ENCODE data around the gene SDHA. TPM values are rescaled to one million over a fixed set of nuclear protein-coding genes. Genes with fewer than 3 reads are reported as not detected.
"Not testable (repeated sequence)": the region's sequence is repeated elsewhere in the genome, so short reads cannot be mapped to it uniquely, and the experiment has no call there.

SDHA gene
- total and polyA plus RNA-seq, 2 of the 13 experiments (the other 11 are each of a cell fraction or from before 2014, with no cell fraction given), result 185 to 240 TPM

DNA sequence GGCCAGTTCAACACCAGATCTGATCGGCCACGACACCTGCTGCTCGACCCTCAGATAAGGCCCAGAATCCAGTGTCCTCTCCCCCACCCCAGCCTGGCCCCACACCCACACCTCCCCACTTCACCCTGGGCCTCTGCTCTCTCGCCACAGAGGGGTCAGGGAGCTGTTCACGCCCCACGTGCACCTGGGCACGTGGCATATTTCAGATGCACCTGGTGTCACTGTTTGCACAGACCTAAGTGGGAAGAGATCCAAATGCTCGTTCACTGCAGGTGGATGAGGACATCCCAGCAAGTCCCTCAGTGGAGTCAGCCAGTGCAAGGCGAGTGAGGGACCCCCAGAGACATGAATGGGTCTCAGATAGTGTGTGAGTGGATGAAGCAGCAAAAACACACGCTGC, 78.1 kb downstream of the SDHA start:
- H3K9me3 ChIP-seq (ENCODE audit: low read length); H3K27ac ChIP-seq (ENCODE audit: extremely low read length, insufficient read depth, low read length); H3K79me2 ChIP-seq (ENCODE audit: insufficient read depth, low read length); BruUV-seq (replicated peaks); H3K36me3 ChIP-seq (replicated peaks in 1 of 2; ENCODE audit: control insufficient read depth in 1 of 2, insufficient read depth in 2 of 2, low read length in 2 of 2); H3K27me3 ChIP-seq (ENCODE audit: control insufficient read depth in 1 of 2, insufficient read depth in 2 of 2, low read length in 2 of 2); POLR2A ChIA-PET; H2AFZ ChIP-seq (ENCODE audit: low read length); ATAC-seq; in situ Hi-C loops (cut with HindIII; ENCODE audit: extremely low pct_ligation_motif_present, low pct_unique_long_range_greater_than_20kb); H3K4me1 ChIP-seq (ENCODE audit: insufficient read depth, low read length); CTCF ChIA-PET (ENCODE audit: low intra/inter-chr PET ratio, low total read pairs); FAIRE-seq; H4K20me1 ChIP-seq (ENCODE audit: insufficient read depth, low read length); H3K4me3 ChIP-seq (replicated peaks in 1 of 3; ENCODE audit: insufficient read depth in 1 of 3, low read depth in 2 of 3, low read length in 3 of 3); intact Hi-C loops (cut with micrococcal nuclease; ENCODE audit: unreplicated experiment); DNase-seq (ENCODE audit: low spot score); H3K4me2 ChIP-seq (ENCODE audit: low read depth, low read length); H3K9ac ChIP-seq (ENCODE audit: insufficient read depth, low read depth, low read length): not testable (repeated sequence)
- WGBS (ENCODE audit: low lambda C conversion rate), result 92% methylated on average over 9 of the region's 10 CpGs

DNA sequence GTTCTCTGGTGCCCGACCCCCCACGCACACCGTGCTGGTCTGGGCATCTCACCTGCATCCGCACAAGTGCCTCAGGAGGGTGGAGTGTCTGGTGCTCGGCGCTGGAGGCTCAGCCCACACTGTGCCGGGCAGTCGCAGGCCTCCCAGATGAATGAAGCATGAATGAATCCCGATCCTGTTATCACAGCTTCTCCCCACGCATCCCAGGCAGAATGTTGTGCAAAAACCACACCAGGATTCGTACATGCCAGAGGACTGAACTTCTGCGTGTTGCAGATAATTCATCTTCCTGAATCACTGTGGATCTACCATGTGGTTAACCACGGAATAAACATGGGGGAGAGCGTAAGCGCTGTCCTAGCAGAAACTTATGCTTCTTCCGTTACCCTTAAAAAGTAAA, 78.8 kb downstream of the SDHA start:
- H3K36me3 ChIP-seq (replicated peaks in 1 of 2; ENCODE audit: control insufficient read depth in 1 of 2, insufficient read depth in 2 of 2, low read length in 2 of 2); H3K9ac ChIP-seq (ENCODE audit: insufficient read depth, low read depth, low read length); in situ Hi-C loops (cut with HindIII; ENCODE audit: extremely low pct_ligation_motif_present, low pct_unique_long_range_greater_than_20kb); H3K79me2 ChIP-seq (ENCODE audit: insufficient read depth, low read length); H3K27ac ChIP-seq (ENCODE audit: extremely low read length, insufficient read depth, low read length); H3K27me3 ChIP-seq (ENCODE audit: control insufficient read depth in 1 of 2, insufficient read depth in 2 of 2, low read length in 2 of 2); BruUV-seq (replicated peaks); H3K4me2 ChIP-seq (ENCODE audit: low read depth, low read length); ATAC-seq; intact Hi-C loops (cut with micrococcal nuclease; ENCODE audit: unreplicated experiment); H4K20me1 ChIP-seq (ENCODE audit: insufficient read depth, low read length); H3K9me3 ChIP-seq (ENCODE audit: low read length); FAIRE-seq; H2AFZ ChIP-seq (ENCODE audit: low read length); DNase-seq (ENCODE audit: low spot score); H3K4me1 ChIP-seq (ENCODE audit: insufficient read depth, low read length); POLR2A ChIA-PET; H3K4me3 ChIP-seq (replicated peaks in 1 of 3; ENCODE audit: insufficient read depth in 1 of 3, low read depth in 2 of 3, low read length in 3 of 3); CTCF ChIA-PET (ENCODE audit: low intra/inter-chr PET ratio, low total read pairs): not testable (repeated sequence)
- 98% methylated on average over 13 of the region's 16 CpGs for WGBS (ENCODE audit: low lambda C conversion rate)

DNA sequence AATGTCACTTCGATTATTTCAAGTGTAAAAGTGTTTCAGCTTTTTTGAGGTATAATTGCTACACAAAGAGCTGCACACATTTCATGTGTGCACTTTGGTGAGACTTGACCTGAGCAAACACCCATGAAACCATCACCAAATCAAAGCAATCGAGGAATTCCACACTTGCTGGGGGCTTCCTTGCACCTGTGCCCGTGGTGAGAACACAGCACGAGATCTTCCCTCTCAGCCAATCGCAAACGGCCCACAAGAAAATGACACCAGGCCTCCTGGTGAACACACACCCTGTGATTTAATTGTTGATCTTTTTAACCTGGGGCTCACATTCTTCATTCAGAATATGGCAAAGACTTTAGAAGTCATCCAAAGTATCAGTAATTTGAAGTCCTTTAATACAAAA, 79.3 kb downstream of the SDHA start:
- intact Hi-C loops (cut with micrococcal nuclease; ENCODE audit: unreplicated experiment); H3K27me3 ChIP-seq (ENCODE audit: control insufficient read depth in 1 of 2, insufficient read depth in 2 of 2, low read length in 2 of 2); H2AFZ ChIP-seq (ENCODE audit: low read length); H3K36me3 ChIP-seq (replicated peaks in 1 of 2; ENCODE audit: control insufficient read depth in 1 of 2, insufficient read depth in 2 of 2, low read length in 2 of 2); H3K9me3 ChIP-seq (ENCODE audit: low read length); in situ Hi-C loops (cut with HindIII; ENCODE audit: extremely low pct_ligation_motif_present, low pct_unique_long_range_greater_than_20kb); ATAC-seq; POLR2A ChIA-PET; CTCF ChIA-PET (ENCODE audit: low intra/inter-chr PET ratio, low total read pairs); BruUV-seq (replicated peaks); H3K4me2 ChIP-seq (ENCODE audit: low read depth, low read length); H3K27ac ChIP-seq (ENCODE audit: extremely low read length, insufficient read depth, low read length); H3K9ac ChIP-seq (ENCODE audit: insufficient read depth, low read depth, low read length); FAIRE-seq; DNase-seq (ENCODE audit: low spot score); H4K20me1 ChIP-seq (ENCODE audit: insufficient read depth, low read length); H3K79me2 ChIP-seq (ENCODE audit: insufficient read depth, low read length); H3K4me1 ChIP-seq (ENCODE audit: insufficient read depth, low read length); H3K4me3 ChIP-seq (replicated peaks in 1 of 3; ENCODE audit: insufficient read depth in 1 of 3, low read depth in 2 of 3, low read length in 3 of 3): not testable (repeated sequence)
- 92% methylated on average over 6 of the region's 6 CpGs for WGBS (ENCODE audit: low lambda C conversion rate)

DNA sequence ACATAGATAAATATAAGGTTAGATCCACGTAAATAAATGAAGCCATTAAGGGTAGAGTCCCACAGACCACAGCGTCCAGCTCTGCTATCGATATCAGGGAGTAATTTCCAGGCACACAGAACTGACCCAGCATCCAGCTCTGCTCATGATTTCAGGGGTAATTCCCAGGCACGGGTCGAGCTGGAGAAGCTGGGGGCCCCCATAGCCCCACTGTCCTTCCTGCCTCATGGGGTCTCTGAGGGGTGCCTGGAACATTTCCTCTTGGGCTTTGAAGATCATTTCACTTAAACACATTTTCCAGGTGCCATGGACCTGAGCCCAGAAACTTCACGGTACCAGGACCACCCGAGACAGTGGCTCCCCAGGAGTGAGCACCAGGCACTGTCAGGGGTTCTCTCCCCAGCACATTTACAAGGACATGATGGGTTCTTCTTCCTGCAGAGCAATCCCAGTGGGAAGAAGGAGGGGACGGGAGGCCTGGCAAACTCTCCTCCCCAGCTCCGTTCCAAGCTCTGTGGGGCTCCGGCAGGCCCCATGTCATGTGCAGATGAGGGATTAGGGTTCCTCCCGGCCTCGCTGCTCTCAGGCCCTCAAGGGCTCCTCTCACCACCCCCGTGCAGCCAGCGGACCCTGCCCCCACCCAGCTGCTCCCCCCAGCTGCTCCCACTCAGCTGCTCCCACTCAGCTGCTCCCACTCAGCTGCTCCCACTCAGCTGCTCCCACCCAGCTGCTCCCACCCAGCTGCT, 80.0 kb downstream of the SDHA start:
- in situ Hi-C loops (cut with HindIII; ENCODE audit: extremely low pct_ligation_motif_present, low pct_unique_long_range_greater_than_20kb); DNase-seq (ENCODE audit: low spot score); H3K4me1 ChIP-seq (ENCODE audit: insufficient read depth, low read length); H2AFZ ChIP-seq (ENCODE audit: low read length); H3K4me3 ChIP-seq (replicated peaks in 1 of 3; ENCODE audit: insufficient read depth in 1 of 3, low read depth in 2 of 3, low read length in 3 of 3); ATAC-seq; FAIRE-seq; H3K9ac ChIP-seq (ENCODE audit: insufficient read depth, low read depth, low read length); intact Hi-C loops (cut with micrococcal nuclease; ENCODE audit: unreplicated experiment); H4K20me1 ChIP-seq (ENCODE audit: insufficient read depth, low read length); CTCF ChIA-PET (ENCODE audit: low intra/inter-chr PET ratio, low total read pairs); H3K27ac ChIP-seq (ENCODE audit: extremely low read length, insufficient read depth, low read length); H3K4me2 ChIP-seq (ENCODE audit: low read depth, low read length); H3K79me2 ChIP-seq (ENCODE audit: insufficient read depth, low read length); H3K27me3 ChIP-seq (ENCODE audit: control insufficient read depth in 1 of 2, insufficient read depth in 2 of 2, low read length in 2 of 2); H3K36me3 ChIP-seq (replicated peaks in 1 of 2; ENCODE audit: control insufficient read depth in 1 of 2, insufficient read depth in 2 of 2, low read length in 2 of 2); H3K9me3 ChIP-seq (ENCODE audit: low read length); POLR2A ChIA-PET; BruUV-seq (replicated peaks): not testable (repeated sequence)
- WGBS (ENCODE audit: low lambda C conversion rate), result 94% methylated on average over 8 of the region's 14 CpGs
